ENCODE measurements around the gene GATA2.

GATA2 gene

GRCh38 chr3:128430301-128430700 lies 62.7 kb downstream of the GATA2 start:
- DNase-seq = no peak

- no peak for DNase-seq
Observed at GRCh38 chr3:128429751-128430150, 63.2 kb downstream of the GATA2 start.
